AG04450 (cell line): ENCODE data around the gene CCNH. TPM values are rescaled to one million over a fixed set of nuclear protein-coding genes. Genes with fewer than 3 reads are reported as not detected.

Experiments used
- CTCF ChIA-PET: fragments of 300-600, 350-600 bp; formaldehyde crosslinking; extraction: SDS; loops from one replicate; lab custom pipeline; 2022; ENCODE audit warnings: antibody characterized with exemption, inconsistent platforms; lab: Charles Lee
- POLR2A ChIA-PET: fragments of 350-600 bp; formaldehyde crosslinking; extraction: SDS; loops from one replicate; lab custom pipeline; 2021; ENCODE audit warnings: antibody characterized with exemption, inconsistent platforms; lab: Yijun Ruan, JAX
- DNase-seq: peaks from one replicate; pipeline ENCODE4 v3.0.0-alpha.2; 2011; ENCODE audit warnings: low read depth, low spot score
- H3K27ac ChIP-seq: one replicate; pipeline ENCODE4 v1.5.1; 2012; ENCODE audit warnings: low read depth, low read length, control low read depth
- H3K27me3 ChIP-seq: one replicate; pipeline ENCODE4 v1.6.0; 2012; ENCODE audit warnings: low read length; ENCODE audit not compliant: control insufficient read depth, insufficient read depth
- H3K4me3 ChIP-seq: 2 replicates; pipeline ENCODE4 v1.5.1; 2011; ENCODE audit warnings: mild to moderate bottlenecking, low read depth, low read length, control low read depth
- H3K9me3 ChIP-seq: 2 replicates; pipeline ENCODE4 v1.5.1; 2012; ENCODE audit warnings: low read length; ENCODE audit not compliant: control insufficient read depth, insufficient read depth
- polyA plus RNA-seq: library from polyadenylated mRNA; depleted of rRNA; stranded (reverse); fragments of >200 nt; gene quantifications from 2 replicates; pipeline ENCODE4 v1.2.3, GENCODE V29; 2011
- TF ChIP-seq, protein P1 (sequence below): IDR thresholded peaks from 2 replicates; pipeline ENCODE4 v1.5.1; 2011; ENCODE audit warnings: low read depth, low read length, control low read depth, inconsistent platforms

CCNH gene
- polyA plus RNA-seq, 1 experiment: 53.8 TPM

DNA sequence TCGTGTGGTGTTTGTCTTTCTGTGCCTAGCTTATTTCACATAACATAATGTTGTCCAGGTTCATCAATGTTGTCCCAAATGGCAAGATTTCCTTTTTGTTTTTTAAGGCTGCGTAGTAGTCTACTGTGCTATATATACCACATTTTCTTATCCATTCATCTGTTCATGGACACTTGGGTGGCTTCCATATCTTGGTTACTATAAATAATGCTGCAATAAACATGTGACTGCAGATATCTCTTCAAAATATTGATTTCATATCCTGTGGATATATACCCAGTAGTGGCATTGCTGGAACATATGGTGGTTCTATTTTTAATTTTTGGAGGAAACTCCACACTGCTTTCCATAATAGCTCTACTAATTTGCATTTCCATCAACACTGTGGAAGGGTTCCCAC lies 25.5 kb upstream of the CCNH start:
- no peak overlapping the region for H3K4me3 ChIP-seq
- ChIA-PET POLR2A (no interaction called here), CTCF (no interaction called here)
- no peaks in the 10 kb centered on the region for H3K27me3 ChIP-seq
- DNase-seq: no peak
- no peaks in the 10 kb centered on the region for H3K9me3 ChIP-seq
- TF ChIP-seq, protein P1, sequence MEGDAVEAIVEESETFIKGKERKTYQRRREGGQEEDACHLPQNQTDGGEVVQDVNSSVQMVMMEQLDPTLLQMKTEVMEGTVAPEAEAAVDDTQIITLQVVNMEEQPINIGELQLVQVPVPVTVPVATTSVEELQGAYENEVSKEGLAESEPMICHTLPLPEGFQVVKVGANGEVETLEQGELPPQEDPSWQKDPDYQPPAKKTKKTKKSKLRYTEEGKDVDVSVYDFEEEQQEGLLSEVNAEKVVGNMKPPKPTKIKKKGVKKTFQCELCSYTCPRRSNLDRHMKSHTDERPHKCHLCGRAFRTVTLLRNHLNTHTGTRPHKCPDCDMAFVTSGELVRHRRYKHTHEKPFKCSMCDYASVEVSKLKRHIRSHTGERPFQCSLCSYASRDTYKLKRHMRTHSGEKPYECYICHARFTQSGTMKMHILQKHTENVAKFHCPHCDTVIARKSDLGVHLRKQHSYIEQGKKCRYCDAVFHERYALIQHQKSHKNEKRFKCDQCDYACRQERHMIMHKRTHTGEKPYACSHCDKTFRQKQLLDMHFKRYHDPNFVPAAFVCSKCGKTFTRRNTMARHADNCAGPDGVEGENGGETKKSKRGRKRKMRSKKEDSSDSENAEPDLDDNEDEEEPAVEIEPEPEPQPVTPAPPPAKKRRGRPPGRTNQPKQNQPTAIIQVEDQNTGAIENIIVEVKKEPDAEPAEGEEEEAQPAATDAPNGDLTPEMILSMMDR: no peak
- H3K27ac ChIP-seq: no peak overlapping the region

DNA sequence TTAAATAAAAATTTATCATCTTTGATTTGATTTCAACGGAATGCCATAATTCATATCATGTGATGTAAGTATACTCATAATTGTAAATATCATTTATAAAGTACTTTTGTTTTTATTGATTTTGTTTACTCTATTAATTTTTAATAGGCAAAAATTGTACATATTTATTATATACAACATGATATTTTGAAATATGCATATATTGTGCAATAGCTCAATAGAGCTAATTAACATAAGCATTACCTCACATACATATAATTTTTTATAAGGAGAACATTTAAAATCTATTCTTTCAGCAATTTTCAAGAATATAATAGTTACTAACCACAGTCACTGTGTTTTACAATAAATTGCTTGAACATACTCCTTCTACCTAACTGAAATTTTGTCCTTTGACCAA lies 25.0 kb upstream of the CCNH start:
- Histone ChIP-seq H3K9me3 (no peaks in the 10 kb centered on the region), H3K4me3 (no peak overlapping the region), H3K27me3 (no peaks in the 10 kb centered on the region), H3K27ac (no peak overlapping the region)
- ChIA-PET CTCF (interaction anchor here (0.6 kb wide), 1 partner anchor 170 kb away, joined by 4 read pairs; the partner anchor contains the start of gene RASA1), POLR2A (no interaction called here)
- no peak for DNase-seq
- TF ChIP-seq, protein P1: no peak

DNA sequence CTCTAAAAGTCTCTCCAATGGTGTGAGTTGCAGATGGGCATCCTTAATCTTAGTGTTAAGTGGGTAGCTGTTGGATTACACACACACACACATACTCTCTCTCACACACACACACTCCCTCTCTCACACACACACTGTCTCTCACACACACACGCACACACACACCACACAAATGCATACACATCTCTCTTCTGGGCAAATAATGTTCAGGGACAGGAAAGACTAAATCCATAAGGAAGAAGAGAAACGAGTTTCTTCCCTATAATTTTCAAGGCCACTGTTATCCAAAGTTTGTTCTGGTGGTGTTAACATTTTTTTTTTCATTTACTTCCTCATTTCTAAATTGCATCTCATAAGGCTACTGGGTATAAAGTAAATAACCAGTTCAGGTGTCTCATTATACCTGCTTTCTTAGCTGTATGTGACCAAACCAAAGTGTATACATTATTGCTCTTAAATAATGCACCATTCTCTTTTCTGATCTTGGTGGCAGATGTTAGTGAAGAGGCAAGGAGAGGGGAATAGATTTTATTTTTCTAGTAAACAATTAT lies 22.5 kb upstream of the CCNH start:
- H3K27ac ChIP-seq: no peak overlapping the region
- DNase-seq: no peak
- TF ChIP-seq, protein P1: no peak
- H3K9me3 ChIP-seq: no peaks in the 10 kb centered on the region
- CTCF ChIA-PET: no interaction called here
- POLR2A ChIA-PET: no interaction called here
- H3K4me3 ChIP-seq: no peak overlapping the region
- H3K27me3 ChIP-seq: no peaks in the 10 kb centered on the region

DNA sequence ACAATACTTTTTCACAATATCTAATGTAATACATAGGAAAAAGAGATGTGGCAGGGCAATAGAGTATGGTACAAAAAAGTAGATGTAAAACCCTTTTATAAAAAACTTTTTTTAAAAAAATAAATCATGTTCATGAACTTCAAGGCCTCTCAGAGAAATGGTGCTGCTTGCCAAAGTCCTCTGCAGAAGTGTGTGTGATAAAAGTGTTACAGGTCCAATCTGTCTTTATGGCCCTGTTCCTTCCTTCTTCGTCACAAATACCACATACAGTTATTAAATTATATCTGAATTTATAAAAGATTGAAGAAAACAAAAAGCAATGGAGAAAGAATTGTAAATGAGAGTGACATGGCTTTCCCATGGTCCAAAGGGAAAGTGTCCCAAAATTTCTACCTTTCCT lies 21.7 kb upstream of the CCNH start:
- no peak overlapping the region for H3K4me3 ChIP-seq
- H3K27ac ChIP-seq: no peak overlapping the region
- ChIA-PET CTCF (no interaction called here), POLR2A (no interaction called here)
- H3K9me3 ChIP-seq: no peaks in the 10 kb centered on the region
- TF ChIP-seq, protein P1: no peak
- no peaks in the 10 kb centered on the region for H3K27me3 ChIP-seq
- no peak for DNase-seq

DNA sequence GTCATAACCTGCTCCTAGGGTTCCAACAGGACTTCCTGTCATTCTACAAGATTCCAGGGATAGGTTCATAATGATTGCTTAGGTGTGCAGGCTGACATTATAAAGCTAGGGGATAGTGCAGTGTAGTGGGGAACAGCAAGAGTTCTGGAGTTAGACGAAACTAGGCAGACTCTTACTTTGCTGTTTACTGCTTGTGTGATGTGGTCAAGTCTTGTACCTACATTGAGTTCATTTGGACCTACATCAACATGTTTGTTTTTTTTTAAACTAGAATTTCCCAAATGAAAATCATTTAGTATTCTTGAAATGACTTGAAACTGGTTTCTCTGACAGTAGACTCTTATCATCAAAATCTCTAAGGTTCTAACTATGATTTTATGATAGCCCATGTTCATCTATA lies 21.2 kb upstream of the CCNH start:
- POLR2A ChIA-PET: no interaction called here
- Histone ChIP-seq H3K27ac (no peak overlapping the region), H3K27me3 (no peaks in the 10 kb centered on the region), H3K4me3 (no peak overlapping the region), H3K9me3 (no peaks in the 10 kb centered on the region)
- CTCF ChIA-PET: no interaction called here
- TF ChIP-seq, protein P1: no peak
- DNase-seq: no peak
